GM19025 (cell line): ENCODE results near the gene ARAP2.
A peak's percentile ranks its signal among the peaks of the same experiment; 100 is the strongest.

Experiments used
- ATAC-seq: cut with Tn5 transposase; IDR thresholded peaks from one replicate; pipeline ENCODE4 v1.9.1; 2021; ENCODE audit warnings: mild to moderate bottlenecking, low read depth, moderate library complexity; ENCODE audit not compliant: unreplicated experiment

The ARAP2 gene

DNA sequence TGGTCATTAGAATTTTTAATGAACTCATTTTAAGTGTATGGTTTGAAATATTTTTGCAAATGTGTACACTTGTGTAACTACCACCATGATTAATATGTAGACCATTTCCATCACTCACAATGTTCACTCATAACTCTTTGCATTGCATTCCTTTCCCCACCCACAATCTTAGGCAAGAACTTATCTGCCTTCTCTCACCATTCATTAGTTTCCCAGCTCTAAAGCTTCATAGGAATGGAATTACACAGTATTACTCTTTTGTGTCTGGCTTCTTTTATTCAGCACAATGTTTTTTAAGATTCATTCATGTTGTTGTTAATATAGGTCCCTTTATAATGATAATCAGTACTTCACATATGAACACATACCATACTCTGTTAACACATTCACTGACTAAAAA lies 106.1 kb downstream of the ARAP2 start:
- ATAC-seq, result no peak

DNA sequence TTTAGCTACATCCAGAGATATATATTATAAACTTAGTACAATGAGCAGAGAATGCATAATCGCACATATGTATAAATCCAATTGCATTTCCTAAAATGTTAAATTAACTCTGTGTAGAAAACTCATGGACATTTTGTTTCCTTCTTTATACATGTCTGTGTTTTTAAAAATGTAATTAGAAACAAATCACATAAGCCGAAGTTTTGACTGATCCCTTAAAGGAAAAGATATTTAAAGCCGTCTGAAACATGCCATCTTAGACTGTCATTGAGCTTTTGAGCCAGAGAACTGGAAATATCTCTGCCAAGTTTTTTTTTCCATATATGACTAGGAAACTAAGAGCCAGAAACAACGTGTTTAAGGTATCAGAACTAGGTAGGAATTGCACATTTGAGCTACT lies 107.0 kb downstream of the ARAP2 start:
- ATAC-seq, result no peak

DNA sequence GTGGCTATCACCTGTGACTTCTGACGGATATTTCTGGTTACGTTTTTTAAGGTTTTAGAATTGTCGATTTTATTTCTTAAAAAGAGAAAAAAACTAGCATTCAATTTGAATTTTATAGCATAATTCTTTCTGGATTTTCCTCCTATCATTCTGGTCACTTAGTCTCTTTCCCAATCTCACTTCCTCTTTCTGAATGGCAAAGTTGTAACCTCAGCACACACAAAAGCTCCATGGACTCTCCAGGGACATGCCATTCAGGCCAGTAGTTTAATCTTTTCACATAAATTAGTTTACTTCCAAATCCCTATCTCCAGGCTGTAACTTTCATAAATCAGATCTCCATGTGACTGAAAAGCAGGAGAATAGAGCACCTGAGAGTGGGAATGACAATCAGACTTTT lies 110.7 kb downstream of the ARAP2 start:
- ATAC-seq, result no peak

DNA sequence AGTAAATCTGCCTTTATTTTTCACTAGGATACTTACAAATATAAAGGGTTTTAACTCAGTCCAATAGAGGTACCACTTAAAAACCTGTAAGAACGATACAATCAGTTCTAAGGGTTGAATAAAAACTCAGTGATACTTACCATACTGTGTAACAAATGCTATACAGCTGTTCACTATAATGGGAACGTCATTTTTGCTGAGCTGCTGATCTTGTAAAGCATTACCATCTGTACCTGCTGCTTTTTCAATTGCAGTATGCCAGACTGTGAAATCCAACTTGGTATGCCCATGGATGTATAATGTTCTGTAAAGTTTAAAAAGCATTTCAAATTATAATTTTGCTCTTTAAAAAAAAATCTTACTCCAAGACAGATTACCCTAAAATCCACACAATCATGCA lies 111.2 kb downstream of the ARAP2 start:
- no peak for ATAC-seq

DNA sequence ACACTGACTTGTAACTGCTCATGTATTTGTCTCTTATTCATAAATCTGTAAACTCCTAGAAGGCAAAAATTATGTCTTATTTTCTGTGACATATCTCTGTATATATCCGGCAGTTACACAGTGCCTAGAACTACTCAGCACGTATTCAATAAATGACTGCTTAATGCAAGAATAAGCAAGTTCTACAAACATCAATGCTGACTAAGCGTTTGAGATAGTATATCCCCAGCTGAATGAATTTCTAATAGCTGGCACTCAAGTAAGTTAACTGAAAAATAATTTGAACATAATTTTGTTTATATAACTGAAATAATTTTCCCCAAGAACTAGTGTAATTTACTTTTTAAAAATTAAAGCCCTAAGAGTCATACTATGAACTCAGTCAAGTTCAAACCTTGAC lies 113.7 kb downstream of the ARAP2 start:
- no peak for ATAC-seq

DNA sequence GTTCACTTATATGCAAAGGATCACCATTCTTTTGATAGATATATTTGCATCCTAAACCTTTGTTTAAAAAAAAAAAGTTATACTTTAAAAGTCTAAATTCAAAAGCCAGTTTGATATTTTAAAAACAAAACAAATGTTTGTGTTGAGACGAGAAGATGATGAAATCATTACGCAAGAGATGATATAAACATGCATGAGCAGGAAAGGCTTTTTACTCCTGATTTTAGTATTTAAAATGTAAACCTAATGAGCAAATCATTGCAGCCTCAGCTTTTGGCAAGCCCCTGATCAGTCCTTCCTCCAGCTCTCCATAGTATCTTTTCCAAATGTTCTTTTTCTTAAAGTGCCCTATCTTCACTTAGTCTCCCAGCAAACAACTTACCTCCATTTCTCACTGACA lies 115.6 kb downstream of the ARAP2 start:
- no peak for ATAC-seq

DNA sequence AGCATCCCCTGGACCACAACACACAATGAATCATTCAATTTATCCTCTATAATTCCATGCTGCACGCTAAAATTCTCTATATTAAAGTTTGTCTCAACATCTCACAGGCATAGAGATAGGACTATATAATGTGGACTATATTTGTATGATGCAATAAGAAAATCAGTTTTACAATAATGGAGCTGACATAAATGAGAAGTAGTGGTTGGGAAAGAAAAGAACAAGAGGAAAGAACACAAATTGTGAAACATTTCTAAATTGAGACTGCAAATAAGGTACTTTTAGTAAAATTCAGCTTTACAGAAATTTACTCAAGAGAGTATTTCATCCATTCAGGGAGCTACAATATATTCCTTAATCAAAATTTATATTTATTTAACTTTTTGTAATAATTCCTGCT lies 120.4 kb downstream of the ARAP2 start:
- ATAC-seq, result no peak

DNA sequence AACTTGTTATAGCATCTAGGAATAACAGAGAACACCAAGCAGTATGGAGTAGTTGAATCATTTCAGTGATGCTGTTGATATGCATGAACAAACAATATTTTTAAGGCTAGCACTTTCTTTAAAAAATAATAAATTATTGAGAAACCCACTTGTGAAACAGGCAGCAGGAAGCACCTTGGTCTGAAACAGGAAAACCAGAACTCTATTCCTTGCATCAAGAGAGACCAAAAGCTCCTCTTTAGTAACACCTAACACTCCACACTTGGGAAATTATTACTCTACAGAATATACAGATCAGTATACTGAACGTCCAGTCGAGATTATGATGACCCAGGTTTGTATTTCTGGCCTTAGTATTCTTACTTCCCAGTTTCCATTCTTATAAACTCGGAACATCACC lies 129.0 kb downstream of the ARAP2 start:
- no peak for ATAC-seq

DNA sequence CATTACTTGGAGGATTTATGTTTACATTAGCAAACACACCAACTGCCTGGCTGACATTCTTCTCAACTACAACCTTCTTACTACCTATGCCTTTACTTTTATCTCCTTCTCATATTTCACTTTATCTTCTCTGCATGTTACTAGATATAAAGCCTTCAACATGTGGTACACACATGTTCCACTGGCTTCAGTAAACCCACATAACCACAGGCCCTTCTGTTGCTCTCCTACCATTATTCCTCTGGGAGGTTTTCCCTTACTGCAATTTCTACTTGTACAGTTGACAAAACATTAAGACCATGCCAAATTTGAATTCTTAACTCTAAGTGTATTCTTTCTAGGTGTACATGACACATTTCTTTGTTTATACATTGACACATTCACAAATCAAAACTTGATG lies 133.1 kb downstream of the ARAP2 start:
- ATAC-seq, result no peak

DNA sequence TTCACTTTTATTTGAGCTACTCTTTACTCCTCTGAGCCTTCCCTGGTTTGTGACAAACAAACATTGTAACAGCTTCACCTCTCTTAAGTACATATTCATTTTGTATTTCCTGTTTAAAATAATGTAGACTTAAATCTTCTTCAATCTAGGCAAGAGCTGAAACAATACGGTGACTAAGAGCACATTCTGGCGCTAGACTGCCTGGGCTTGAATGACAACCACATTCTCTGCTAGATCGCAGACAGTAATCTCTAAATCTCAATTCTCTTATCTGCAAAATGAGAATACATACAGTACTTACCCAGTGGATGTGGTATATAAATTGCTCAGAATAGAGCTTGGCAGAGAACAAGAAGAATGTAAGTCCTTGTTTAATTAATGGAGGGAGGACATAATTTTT lies 144.8 kb downstream of the ARAP2 start:
- ATAC-seq, result no peak

DNA sequence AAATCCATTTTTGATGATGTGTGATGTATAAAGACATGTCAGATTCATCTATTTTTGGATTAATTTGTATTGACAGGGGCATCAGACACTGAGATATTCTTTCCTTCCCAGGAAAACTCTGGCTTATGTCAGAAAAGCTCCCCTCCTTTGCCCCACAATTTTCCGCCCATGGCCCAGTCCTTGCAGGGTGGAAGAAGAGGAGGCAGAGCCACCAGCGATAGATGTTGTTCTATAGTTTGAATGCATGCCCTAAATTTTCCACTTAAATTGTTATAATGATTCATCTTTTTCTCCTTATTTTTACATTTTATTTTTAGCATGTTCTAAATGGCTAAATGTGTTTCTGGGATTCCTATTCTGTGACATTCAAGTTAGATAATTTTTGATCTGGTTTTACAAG lies 149.3 kb downstream of the ARAP2 start:
- ATAC-seq, result no peak

DNA sequence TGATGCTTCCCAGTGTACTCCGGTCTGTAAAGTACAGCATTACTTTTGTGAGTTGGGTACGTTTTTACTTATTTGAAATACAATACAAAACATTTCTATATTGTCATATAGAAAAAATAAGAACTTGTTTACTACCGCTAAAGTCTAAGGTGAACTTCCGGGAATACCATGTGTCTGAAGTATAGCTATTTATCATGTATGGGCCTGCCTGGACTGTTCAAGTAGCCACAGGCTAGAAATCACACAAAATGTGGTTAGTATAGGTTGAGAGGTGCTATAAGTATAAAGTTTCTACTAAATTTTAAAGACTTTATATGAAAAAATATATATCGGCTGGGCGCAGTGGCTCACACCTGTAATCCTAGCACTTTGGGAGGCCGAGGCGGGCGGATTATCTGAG lies 152.3 kb downstream of the ARAP2 start:
- no peak for ATAC-seq

DNA sequence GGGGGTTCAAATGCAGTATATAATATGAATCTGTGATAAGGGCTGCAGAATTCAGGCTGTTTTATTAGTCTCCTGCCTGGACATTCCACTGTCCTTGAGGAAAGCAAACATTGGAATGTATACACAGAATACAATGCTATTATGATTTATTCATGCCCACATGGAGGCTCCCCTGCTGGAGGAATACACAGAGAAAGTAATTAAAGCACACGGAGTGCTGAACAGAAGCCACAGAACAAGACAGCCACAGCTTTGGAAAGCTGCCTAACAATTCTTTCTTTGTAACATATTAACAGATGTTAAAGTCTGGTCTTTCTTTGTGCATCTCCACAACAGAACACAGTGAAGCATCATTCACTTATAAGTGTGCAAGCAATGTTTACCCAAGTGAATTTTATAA lies 155.8 kb downstream of the ARAP2 start:
- no peak for ATAC-seq

DNA sequence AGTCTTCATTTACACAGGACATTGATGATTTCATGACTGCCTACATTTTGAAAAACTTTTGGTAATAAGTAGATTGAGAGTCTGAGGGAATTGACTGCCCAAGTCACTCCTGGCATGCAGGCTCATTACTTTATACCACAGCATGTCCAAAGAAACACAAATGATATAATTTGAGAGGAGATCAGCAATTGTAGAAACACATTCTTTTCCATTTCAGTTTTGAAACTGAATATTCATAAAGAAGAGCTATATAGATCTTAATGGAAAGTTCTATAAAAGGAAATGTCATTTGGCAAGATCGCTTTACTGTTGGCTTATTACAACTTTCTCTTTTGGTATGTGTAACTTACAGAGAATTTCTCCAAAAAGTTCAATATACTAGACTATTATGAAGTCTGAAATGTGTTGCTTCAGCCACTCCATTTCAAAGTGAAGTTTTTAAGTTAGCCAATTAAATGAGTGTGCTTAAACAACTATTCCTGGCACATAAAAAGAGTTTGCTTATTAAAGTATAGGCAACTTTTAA lies 158.0 kb downstream of the ARAP2 start:
- no peak for ATAC-seq

DNA sequence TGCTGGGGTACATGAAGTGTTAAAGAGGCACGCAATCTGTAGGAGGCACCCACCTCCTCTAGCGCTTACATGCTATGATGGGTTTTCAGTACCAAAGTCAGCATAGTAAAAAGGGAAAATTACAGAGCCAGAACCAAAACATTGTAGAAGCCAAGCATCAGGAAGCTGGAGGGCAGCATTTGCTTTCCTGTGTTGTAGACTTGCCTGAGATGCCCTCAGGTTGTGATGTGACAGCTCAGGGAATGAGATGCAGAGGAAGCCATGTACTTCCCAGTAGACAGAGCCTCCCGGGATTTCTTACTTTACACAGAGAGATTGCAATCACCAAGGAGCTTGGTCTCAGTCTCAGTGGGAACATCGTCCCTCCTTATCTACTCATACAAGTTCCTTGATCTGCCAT lies 161.5 kb downstream of the ARAP2 start:
- no peak for ATAC-seq

DNA sequence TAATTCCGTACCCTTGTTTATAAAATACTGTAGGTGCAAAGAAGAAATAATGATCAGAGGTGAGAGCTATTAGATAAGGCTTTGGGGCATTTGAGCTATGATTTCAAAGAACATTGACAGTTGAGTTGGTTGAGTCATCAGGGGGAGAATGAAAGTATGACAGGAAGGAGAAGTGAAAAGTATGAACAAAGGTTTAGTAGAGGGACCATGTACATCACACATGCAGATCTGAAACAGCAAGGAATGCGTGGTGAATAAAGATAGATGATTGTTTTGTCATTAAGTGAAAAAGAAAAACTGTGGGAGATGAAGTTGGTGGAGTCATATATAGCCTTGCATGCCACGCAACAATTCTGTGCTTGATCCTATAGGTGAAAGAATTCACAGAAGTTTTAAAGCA lies 163.1 kb downstream of the ARAP2 start:
- ATAC-seq, result peak; percentile 95

DNA sequence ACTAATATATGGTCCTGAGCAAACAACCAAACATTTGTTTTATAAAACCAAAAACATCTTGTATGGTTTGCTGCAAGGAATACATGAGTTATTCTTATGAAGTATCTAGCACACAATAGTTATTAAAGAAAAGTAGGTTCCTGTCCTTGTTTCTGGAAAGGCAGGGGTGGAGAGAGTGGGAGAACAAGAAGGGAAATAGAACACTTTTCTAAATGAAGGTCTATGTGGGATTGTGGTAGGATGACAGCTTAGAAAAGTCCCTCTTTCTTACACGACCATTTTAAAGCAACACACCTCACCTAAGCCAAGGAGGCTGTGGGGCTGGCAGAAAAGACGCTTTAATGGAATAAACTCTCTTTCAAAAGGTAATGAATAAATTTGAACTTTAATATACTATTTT lies 164.6 kb downstream of the ARAP2 start:
- no peak for ATAC-seq

DNA sequence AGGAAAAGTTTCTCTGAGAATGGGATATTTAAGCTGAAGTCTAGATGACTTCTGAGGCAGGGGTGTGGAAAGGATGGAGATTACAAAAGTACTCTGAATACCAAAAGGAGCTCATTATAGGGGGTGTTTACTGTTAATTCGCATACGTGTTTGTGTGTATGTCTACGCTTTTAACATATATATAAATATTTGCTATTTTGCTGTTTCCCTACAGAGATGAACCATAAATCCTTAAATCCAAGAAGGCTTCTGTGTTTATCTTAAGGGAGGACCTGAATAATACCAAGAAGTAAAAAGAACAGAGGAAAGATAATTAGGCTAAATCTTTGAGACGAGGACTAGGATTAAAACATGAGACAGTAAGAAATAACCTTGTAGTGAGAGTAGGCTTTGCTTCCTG lies 166.0 kb downstream of the ARAP2 start:
- ATAC-seq, result no peak

DNA sequence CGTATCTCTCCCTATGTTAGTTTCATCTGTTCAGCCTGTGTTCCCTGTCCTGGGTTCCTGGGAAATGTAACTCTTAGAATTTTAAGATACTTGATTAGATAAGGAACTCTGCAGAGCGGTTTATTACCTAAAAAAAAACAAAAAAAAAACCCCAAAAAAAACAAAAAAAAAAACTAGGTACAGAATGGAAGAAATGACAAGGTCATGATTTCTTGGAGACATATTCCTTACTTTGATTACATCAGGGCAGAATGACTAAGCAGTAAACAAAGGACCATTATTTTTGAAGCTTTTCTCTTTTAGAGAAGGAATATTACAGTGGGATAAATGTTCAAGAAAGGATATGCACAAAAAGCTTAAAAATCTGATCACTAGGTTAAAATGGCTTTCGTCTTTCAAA lies 171.8 kb downstream of the ARAP2 start:
- no peak for ATAC-seq

DNA sequence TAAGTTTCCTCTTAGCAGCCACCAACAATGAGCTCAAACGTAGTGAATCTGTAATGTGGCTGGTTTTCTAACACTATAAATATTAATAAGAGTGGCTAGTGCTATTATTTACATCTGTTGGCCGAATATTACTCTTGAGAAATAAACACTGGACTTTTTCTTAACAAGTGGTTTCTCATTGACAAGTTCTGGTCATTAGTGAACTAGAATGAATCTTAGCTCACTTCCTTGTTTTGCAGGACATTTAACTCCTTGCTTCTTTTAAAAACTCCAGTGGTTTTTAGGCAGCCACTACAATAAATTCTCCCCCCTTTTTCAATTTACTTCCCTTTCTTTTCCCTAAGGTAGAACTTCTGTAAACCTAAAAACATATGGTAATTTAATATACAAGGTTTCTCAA lies 177.2 kb downstream of the ARAP2 start:
- no peak for ATAC-seq

DNA sequence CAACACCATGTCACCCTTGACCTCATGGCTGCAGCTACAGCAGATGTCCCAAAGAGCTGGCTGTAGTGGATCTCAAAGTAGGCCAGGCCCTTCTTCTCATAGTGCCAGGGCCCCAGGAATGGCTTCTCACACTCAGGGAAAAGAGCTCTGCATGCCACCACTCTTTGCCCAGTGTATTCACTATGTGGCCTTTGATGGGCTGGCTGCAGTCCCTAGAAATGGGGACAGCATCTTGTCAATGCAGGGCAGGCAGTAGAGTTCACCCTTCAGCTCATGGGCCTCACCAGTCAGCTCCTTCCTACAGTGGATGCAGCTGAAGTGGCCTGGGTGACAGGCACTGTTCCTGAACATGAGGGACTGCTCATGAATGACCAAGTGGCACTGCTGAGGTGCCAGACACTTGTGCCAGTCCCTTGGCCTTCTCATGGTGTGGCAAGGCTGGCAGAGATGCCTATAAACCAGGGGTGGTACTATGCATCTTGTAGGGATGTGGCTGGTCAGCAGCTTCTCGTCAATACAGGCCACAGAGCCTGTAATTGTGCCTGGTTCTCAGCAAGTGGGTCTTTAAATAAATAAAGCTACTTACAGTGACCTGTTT lies 178.9 kb downstream of the ARAP2 start:
- ATAC-seq, result no peak

DNA sequence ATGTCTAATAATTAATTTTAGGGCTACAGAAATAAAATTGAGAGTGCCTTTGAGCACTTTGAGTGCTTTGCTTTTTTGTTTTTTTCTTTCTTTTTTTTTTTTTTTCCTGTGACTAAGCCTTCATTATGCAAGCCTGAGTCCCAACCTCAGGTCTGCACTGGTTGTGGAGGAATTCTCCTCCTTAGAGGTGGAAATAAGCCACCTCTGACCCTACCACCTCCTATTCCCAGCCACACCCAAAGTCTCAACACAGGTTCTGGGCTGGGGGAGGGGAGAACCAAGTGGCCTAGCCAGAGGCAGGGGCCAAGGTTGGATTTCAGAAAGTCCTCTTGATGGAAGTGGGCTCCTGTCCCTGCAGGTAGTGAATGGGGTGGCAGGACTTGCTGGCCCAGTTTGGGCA lies 180.2 kb downstream of the ARAP2 start:
- no peak for ATAC-seq

DNA sequence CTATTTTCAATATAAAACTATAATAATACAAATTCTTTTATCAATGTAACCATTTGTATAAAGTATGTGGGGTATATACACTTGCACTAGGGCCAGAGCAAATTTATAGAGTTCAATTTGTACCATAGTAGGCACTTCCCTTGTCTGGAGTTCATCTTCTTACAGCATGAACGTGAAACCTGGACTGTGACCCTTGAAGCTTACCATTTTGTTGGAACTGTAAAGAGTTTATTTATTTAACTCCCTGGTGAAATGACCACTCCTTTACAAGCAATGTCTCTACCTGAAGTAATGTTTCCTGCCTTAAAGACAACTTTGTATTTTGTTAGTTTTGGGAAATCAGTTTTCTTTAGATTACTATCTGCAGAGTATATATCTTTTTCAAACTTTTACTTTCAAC lies 188.2 kb downstream of the ARAP2 start:
- no peak for ATAC-seq
